ENCODE data around the gene CNOT3. TPM values are rescaled to one million over a fixed set of nuclear protein-coding genes. Genes with fewer than 3 reads are reported as not detected.

Gene CNOT3
- total and polyA plus RNA-seq, 4 experiments from 2014 or later = 3.3 to 82.3 (median 50.5) TPM

GRCh38 chr19:54189145-54189734 lies 51.7 kb downstream of the CNOT3 start, which contains the start of gene MBOAT7:
MBOAT7 (minus strand) TSS chr19:54189580; CDS start chr19:54188508, 1,072 bp downstream.
- H3K27ac ChIP-seq (ENCODE audit: low read depth, low read length) = peak within 1 kb of the TSS; percentile 99
- no peaks in the 10 kb centered on the region for H3K27me3 ChIP-seq (ENCODE audit: insufficient read depth, low read length)
- H3K4me3 Mint-ChIP-seq = peak within 1 kb of the TSS; percentile 90 to 99 (median 96)
- CTCF ChIA-PET (ENCODE audit: partially characterized antibody) = interaction anchor here (0.8 to 5.0 kb wide), 12 partner anchors 14 to 202 kb away, joined by 3 to 56 read pairs (median 5); partner anchors contain the start of genes CNOT3, LENG1, RPS9 and TMC4
- intact Hi-C loops (cut with micrococcal nuclease) = loop anchor here (1.0 to 2.0 kb wide), 2 partner anchors 16 to 42 kb away; no protein-coding TSS in a partner anchor
- H3K9me3 Mint-ChIP-seq = peaks cover 0 to 1% (median 0%) of the 10 kb centered on the region in 8 donors
- peaks cover 11 to 28% of the 10 kb centered on the region in 2 donors for H3K36me3 Mint-ChIP-seq
- H3K36me3 ChIP-seq (ENCODE audit: insufficient read depth, low read length) = peaks cover 17% of the 10 kb centered on the region
- DNase-seq = no peak
- POLR2A ChIA-PET (ENCODE audit: partially characterized antibody) = interaction anchor here (0.5 to 7.3 kb wide), 26 partner anchors 11 to 1465 kb away, joined by 3 to 256 read pairs (median 5); partner anchors contain the start of genes CNOT3, FIZ1, LENG1 and LILRA6
- H3K4me1 Mint-ChIP-seq = peaks cover 15 to 54% (median 32%) of the 10 kb centered on the region in 4 donors
- H3K4me1 ChIP-seq (ENCODE audit: insufficient read depth, low read length) = peaks cover 30% of the 10 kb centered on the region
- H3K9me3 ChIP-seq (ENCODE audit: control insufficient read depth in 1 of 2, low read length in 2 of 2) = no peaks in the 10 kb centered on the region
- peak within 1 kb of the TSS; percentile 96 to 100 (median 99) for H3K27ac Mint-ChIP-seq
- no peaks in the 10 kb centered on the region for H3K27me3 Mint-ChIP-seq
- peak within 1 kb of the TSS; percentile 57 to 76 for H3K4me3 ChIP-seq (ENCODE audit: low read length in 2 of 2)

DNA sequence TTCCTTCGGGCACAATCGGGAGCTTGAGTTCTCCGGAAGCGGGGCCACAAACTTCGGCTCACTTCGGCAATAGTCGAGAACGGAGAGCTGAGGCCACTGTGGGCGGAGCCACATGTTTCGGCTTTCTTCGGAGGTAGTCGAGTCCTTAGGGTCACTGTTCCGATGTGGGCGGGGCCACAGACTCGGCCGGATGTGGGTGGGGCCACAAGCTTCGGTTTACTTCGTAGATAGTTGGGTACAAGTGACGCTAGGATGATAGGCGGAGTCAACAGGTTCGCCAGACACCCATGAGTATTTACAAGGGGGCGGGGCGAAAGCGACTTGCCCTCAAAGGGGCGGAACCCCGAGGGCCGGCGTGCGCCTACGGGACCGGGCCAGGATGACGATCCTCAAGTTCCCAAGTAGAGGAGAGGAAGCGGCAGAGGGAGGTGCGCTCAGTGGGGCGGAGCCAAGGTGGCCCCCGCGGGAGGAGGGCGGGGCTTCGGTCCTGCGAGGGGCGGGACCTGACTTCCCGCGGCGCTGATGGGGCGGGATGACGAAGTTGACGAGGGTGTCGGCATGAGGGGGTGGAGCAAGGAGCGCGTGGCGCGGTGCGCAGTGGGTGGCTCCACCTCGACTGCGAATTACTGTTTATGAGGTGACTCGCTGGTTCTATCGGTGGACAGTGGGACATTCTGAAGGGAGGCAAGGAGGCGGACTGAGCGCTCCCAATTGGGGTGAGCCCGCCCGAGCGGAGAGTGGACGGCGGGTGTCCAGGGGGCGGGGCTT lies 52.4 kb downstream of the CNOT3 start:
- peak overlapping the region; percentile 57 to 76 for H3K4me3 ChIP-seq (ENCODE audit: low read length in 2 of 2)
- H3K27ac ChIP-seq (ENCODE audit: low read depth, low read length) = peak overlapping the region; percentile 99
- DNase-seq = peak; percentile 100
- POLR2A ChIA-PET (ENCODE audit: partially characterized antibody) = interaction anchor here (0.5 to 7.3 kb wide), 29 partner anchors 12 to 1465 kb away, joined by 3 to 256 read pairs (median 5); partner anchors contain the start of genes CNOT3, LENG1, LENG8 and LILRA6
- Mint-ChIP-seq H3K4me3 (peak overlapping the region; percentile 90 to 99 (median 96)), H3K9me3 (peaks cover 0 to 1% (median 0%) of the 10 kb centered on the region in 8 donors), H3K36me3 (peaks cover 12 to 28% of the 10 kb centered on the region in 2 donors), H3K4me1 (peaks cover 15 to 54% (median 32%) of the 10 kb centered on the region in 4 donors), H3K27me3 (no peaks in the 10 kb centered on the region), H3K27ac (peak overlapping the region; percentile 94 to 100 (median 99))
- intact Hi-C loops (cut with micrococcal nuclease) = loop anchor here (1.0 to 5.0 kb wide), 10 partner anchors 10 to 1932 kb away; partner anchors contain the start of genes CNOT3, LENG1, LENG9 and MYADM
- no peaks in the 10 kb centered on the region for H3K27me3 ChIP-seq (ENCODE audit: insufficient read depth, low read length)
- no peaks in the 10 kb centered on the region for H3K9me3 ChIP-seq (ENCODE audit: control insufficient read depth in 1 of 2, low read length in 2 of 2)
- peaks cover 17% of the 10 kb centered on the region for H3K36me3 ChIP-seq (ENCODE audit: insufficient read depth, low read length)
- CTCF ChIA-PET (ENCODE audit: partially characterized antibody) = interaction anchor here (0.8 to 5.0 kb wide), 12 partner anchors 14 to 202 kb away, joined by 3 to 56 read pairs (median 5); partner anchors contain the start of genes CNOT3, LENG1, RPS9 and TMC4
- H3K4me1 ChIP-seq (ENCODE audit: insufficient read depth, low read length) = peaks cover 30% of the 10 kb centered on the region

GRCh38 chr19:54190503-54191010 lies 53.0 kb downstream of the CNOT3 start:
- H3K27me3 Mint-ChIP-seq = no peaks in the 10 kb centered on the region
- H3K4me1 Mint-ChIP-seq = peaks cover 17 to 54% (median 34%) of the 10 kb centered on the region in 4 donors
- peak overlapping the region; percentile 94 to 100 (median 99) for H3K27ac Mint-ChIP-seq
- H3K9me3 ChIP-seq (ENCODE audit: control insufficient read depth in 1 of 2, low read length in 2 of 2) = no peaks in the 10 kb centered on the region
- peak overlapping the region; percentile 90 to 99 (median 96) for H3K4me3 Mint-ChIP-seq
- H3K36me3 ChIP-seq (ENCODE audit: insufficient read depth, low read length) = peaks cover 17% of the 10 kb centered on the region
- POLR2A ChIA-PET (ENCODE audit: partially characterized antibody) = interaction anchor here (0.7 to 7.3 kb wide), 15 partner anchors 12 to 1464 kb away, joined by 3 to 256 read pairs (median 8); partner anchors contain the start of genes CNOT3, LENG1, LENG8 and PRPF31
- H3K36me3 Mint-ChIP-seq = peaks cover 17 to 29% of the 10 kb centered on the region in 2 donors
- peaks cover 0 to 1% (median 0%) of the 10 kb centered on the region in 8 donors for H3K9me3 Mint-ChIP-seq
- H3K27me3 ChIP-seq (ENCODE audit: insufficient read depth, low read length) = no peaks in the 10 kb centered on the region
- peak overlapping the region; percentile 99 for H3K27ac ChIP-seq (ENCODE audit: low read depth, low read length)
- CTCF ChIA-PET (ENCODE audit: partially characterized antibody) = interaction anchor here (2.7 to 5.0 kb wide), 4 partner anchors 13 to 76 kb away, joined by 10 to 56 read pairs (median 28); partner anchors contain the start of genes LENG1 and RPS9
- intact Hi-C loops (cut with micrococcal nuclease) = loop anchor here (1.0 to 5.0 kb wide), 8 partner anchors 10 to 1932 kb away; partner anchors contain the start of genes CNOT3, LENG1, LENG9 and MYADM
- H3K4me1 ChIP-seq (ENCODE audit: insufficient read depth, low read length) = peaks cover 30% of the 10 kb centered on the region
- H3K4me3 ChIP-seq (ENCODE audit: low read length in 2 of 2) = peak overlapping the region; percentile 63 to 76
- peak; percentile 100 for DNase-seq

GRCh38 chr19:54191011-54191810 lies 53.6 kb downstream of the CNOT3 start, which contains the start of gene TSEN34:
TSEN34 (plus strand) TSS chr19:54191308; CDS start chr19:54191365, 57 bp downstream.
- ChIA-PET POLR2A (ENCODE audit: partially characterized antibody) (interaction anchor here (0.7 to 7.3 kb wide), 18 partner anchors 11 to 1463 kb away, joined by 3 to 256 read pairs (median 4); partner anchors contain the start of genes CNOT3, LENG1, LENG8 and PRPF31), CTCF (ENCODE audit: partially characterized antibody) (interaction anchor here (1.9 to 5.0 kb wide), 3 partner anchors 12 to 75 kb away, joined by 7 to 56 read pairs (median 10); partner anchors contain the start of genes LENG1 and RPS9)
- no peaks in the 10 kb centered on the region for H3K9me3 ChIP-seq (ENCODE audit: control insufficient read depth in 1 of 2, low read length in 2 of 2)
- no peaks in the 10 kb centered on the region for H3K27me3 Mint-ChIP-seq
- peak within 1 kb of the TSS; percentile 94 to 100 (median 99) for H3K27ac Mint-ChIP-seq
- peak in 3 of 5 donors; percentile 57 to 97 (median 95) for DNase-seq
- peaks cover 30% of the 10 kb centered on the region for H3K4me1 ChIP-seq (ENCODE audit: insufficient read depth, low read length)
- peak within 1 kb of the TSS; percentile 90 to 99 (median 96) for H3K4me3 Mint-ChIP-seq
- peak within 1 kb of the TSS; percentile 99 for H3K27ac ChIP-seq (ENCODE audit: low read depth, low read length)
- H3K9me3 Mint-ChIP-seq = peaks cover 0 to 1% (median 0%) of the 10 kb centered on the region in 8 donors
- intact Hi-C loops (cut with micrococcal nuclease) = loop anchor here (5.0 kb wide), 1 partner anchor 1931 kb away; the partner anchor contains the start of gene ZNF787
- peak within 1 kb of the TSS; percentile 63 to 76 for H3K4me3 ChIP-seq (ENCODE audit: low read length in 2 of 2)
- H3K27me3 ChIP-seq (ENCODE audit: insufficient read depth, low read length) = no peaks in the 10 kb centered on the region
- peaks cover 17 to 54% (median 34%) of the 10 kb centered on the region in 4 donors for H3K4me1 Mint-ChIP-seq
- peaks cover 18 to 30% of the 10 kb centered on the region in 2 donors for H3K36me3 Mint-ChIP-seq
- H3K36me3 ChIP-seq (ENCODE audit: insufficient read depth, low read length) = peaks cover 17% of the 10 kb centered on the region

DNA sequence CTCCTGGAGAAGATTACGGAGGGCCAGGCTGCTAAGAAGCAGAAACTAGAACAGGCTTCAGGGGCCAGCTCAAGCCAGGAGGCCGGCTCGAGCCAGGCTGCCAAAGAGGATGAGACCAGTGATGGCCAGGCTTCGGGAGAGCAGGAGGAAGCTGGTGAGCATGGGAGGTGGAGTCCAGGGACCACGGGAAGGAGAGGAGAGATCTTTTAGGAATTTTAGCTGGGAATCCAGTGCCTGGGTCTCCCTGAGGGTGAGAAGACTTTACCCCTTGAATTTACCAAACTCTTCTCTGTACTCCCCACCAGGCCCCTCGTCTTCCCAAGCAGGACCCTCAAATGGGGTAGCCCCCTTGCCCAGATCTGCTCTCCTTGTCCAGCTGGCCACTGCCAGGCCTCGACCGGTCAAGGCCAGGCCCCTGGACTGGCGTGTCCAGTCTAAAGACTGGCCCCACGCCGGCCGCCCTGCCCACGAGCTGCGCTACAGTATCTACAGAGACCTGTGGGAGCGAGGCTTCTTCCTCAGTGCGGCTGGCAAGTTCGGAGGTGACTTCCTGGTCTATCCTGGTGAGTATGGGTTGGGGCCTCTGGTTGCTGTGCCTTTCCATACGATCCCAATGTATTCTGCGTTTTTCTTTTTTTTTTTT lies 54.4 kb downstream of the CNOT3 start:
- intact Hi-C loops (cut with micrococcal nuclease) = loop anchor here (5.0 kb wide), 1 partner anchor 1930 kb away; the partner anchor contains the start of gene ZNF787
- ChIA-PET POLR2A (ENCODE audit: partially characterized antibody) (interaction anchor here (0.5 to 7.3 kb wide), 14 partner anchors 11 to 258 kb away, joined by 3 to 256 read pairs (median 10); partner anchors contain the start of genes CNOT3, LENG1, PRPF31 and RPS9), CTCF (ENCODE audit: partially characterized antibody) (interaction anchor here (1.9 to 5.0 kb wide), 2 partner anchors 12 to 74 kb away, joined by 7 to 56 read pairs; partner anchors contain the start of gene RPS9)
- Histone ChIP-seq H3K36me3 (ENCODE audit: insufficient read depth, low read length) (peaks cover 14% of the 10 kb centered on the region), H3K4me3 (ENCODE audit: low read length in 2 of 2) (peak overlapping the region; percentile 52 to 63), H3K27ac (ENCODE audit: low read depth, low read length) (peak overlapping the region; percentile 99), H3K27me3 (ENCODE audit: insufficient read depth, low read length) (no peaks in the 10 kb centered on the region), H3K9me3 (ENCODE audit: control insufficient read depth in 1 of 2, low read length in 2 of 2) (no peaks in the 10 kb centered on the region), H3K4me1 (ENCODE audit: insufficient read depth, low read length) (peaks cover 30% of the 10 kb centered on the region)
- H3K27ac Mint-ChIP-seq = peak overlapping the region; percentile 84 to 94 (median 91)
- DNase-seq = no peak
- H3K36me3 Mint-ChIP-seq = peaks cover 18 to 30% of the 10 kb centered on the region in 2 donors
- peaks cover 17 to 54% (median 31%) of the 10 kb centered on the region in 4 donors for H3K4me1 Mint-ChIP-seq
- H3K4me3 Mint-ChIP-seq = peak overlapping the region; percentile 83 to 99 (median 90)
- no peaks in the 10 kb centered on the region for H3K27me3 Mint-ChIP-seq
- peaks cover 0 to 1% (median 0%) of the 10 kb centered on the region in 8 donors for H3K9me3 Mint-ChIP-seq
